HG03457 (cell line): Measurements from ENCODE around the gene HPCAL1.
"Not testable (repeated sequence)": the region's sequence is repeated elsewhere in the genome, so short reads cannot be mapped to it uniquely, and the experiment has no call there.

Experiments
- ATAC-seq: cut with Tn5 transposase; IDR thresholded peaks from one replicate; pipeline ENCODE4 v1.9.1; 2021; ENCODE audit warnings: moderate number of reproducible peaks; ENCODE audit not compliant: unreplicated experiment

Gene HPCAL1

DNA sequence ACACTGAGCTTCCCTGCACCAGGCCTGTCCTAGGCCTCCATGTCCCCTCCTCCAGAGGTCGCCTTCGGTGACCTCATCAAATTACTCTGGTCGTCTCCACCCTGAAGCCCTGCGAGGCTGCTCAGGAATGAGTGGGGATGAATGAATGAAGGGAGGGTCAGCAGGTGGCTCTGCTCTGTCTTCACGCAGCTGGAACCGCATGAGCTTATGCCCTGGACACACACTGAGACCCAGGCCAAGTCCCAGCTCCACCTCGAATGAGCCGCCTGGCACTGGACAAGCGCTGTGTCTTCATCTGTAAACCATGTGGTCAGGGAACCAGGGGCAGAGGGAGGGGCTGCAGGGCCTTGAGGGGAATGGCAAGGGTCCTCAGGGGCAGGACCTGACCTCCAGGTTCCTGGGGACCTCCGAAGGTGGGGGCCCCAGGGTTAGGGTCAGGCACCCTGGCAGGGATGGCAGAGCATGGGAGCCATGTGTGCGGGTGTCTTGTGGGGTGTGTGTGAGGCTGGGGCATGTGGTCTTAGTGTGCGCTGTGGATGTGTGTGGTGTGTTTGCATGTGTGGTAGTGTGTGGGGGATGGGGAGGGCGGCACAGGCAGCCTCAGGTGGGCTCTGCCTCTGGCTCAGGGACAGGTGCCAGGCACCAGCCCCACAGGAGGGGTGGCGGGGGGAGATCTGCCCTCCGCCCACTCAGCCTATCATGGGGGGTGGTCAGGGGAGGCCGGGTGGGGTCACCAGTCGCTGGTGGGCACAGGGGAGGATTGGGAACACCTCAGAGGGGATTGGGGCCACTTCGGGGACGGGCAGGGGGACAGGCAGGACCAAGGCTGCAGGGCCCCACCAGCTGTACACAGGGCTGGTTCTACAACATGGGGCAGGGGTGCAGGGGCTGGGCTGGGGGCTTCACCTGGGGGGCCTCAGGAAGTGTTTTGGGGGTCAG is 131.5 kb downstream of the HPCAL1 start:
- no peak for ATAC-seq

DNA sequence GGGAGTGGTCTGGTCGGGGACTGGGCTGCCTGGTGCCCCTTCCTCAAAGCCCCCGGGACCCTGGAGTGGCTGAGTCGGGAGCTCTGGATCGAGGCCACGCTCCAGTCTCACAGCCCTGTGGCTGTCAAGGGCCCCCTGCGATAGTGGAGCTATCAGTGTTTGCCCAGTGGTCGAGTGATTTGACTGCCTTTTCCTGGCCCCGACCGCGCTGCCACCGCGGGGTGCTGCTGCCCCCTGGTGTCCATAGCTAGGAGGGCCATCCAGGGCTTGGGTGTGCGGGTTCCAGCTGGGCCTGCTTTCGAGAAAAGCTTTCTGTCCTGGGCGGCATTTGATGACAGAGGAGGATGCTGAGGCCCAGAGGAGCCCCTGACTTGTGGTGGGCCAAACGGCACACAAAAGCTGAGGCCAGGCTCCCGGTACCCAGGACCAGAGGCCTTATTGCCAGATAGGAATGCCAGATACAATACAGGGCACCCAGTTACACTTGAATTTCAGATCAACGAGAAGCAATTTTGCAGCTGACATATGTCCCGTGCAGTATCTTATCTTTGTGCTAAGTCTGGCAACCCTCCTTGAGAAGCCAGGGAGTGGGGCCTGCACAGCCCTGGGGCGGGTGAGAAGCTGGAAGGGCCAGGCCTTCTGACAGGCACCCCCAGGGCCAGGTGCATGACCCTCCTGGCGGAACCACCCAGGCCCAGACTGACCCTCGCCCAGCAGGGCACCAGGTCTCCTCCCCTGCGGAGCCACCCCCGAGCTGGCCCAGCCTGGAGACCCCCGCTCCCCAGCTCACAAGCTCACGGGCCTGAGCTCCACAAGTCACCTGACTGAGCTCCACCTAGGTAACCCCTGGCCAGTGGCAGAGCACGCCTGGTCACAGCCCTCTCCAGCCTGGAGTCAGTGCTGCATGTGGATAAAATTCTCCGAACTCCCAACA is 132.4 kb downstream of the HPCAL1 start:
- ATAC-seq: no peak

DNA sequence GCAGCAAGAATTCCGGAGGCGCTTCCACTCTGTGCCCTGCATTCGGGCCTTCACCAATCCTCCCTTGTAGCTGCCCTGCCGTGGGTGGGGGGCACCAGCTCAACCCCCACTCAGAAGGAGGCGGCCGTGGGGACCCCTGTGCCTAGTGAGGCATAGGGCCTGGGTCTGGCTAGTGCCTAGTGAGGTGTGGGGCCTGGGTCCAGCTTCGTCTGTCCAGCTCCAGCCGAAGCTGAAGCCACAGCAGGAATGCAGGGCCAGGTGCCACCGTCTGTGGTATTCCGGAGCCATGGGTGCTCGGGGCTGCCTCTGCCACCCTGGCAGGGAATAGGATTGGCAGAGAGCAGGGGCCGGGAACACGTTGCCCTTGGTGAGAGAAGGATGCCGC is 133.1 kb downstream of the HPCAL1 start:
- no peak for ATAC-seq

DNA sequence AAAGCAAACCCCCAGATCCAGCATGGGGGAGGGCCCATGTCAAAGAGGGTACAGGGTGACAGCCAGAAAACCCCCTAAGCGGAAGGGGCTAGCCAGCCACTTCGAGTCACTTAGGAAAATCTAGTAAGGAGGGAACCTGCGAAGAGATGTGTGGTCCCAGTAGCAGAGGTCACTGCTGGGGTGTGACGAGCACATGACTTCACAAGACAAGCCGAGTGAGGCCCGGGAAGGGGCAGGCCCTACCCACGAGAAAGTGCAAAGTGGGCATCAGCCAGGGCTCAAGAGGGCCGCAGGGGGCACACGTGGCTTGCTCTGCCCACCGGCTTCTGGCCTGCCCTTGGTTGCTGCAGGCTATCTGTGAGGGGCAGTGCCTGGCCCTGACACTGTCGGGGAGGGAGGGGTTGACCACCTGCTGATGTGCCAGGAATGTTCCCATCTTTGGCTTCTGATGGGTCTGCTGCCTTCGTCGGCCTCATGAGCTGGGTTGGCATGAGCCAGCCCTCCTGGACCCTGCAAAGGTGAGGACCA is 133.9 kb downstream of the HPCAL1 start:
- ATAC-seq: no peak

DNA sequence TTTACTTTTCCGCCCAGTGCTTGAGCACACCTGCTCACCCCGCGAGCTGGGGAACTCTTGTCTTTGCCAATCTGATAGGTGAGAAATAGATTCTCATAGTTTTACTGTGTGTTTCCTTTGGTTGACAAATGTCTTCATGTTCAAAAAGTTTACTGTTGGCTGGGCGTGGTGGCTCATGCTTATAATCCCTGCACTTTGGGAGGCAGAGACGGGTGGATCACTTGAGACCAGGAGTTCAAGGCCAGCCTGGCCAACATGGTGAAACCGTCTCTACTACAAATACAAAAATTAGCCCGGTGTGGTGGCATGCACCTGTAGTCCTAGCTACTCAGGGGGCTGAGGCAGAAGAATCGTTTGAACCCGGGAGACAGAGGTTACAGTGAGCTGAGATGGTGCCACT is 135.1 kb downstream of the HPCAL1 start:
- ATAC-seq: no peak

DNA sequence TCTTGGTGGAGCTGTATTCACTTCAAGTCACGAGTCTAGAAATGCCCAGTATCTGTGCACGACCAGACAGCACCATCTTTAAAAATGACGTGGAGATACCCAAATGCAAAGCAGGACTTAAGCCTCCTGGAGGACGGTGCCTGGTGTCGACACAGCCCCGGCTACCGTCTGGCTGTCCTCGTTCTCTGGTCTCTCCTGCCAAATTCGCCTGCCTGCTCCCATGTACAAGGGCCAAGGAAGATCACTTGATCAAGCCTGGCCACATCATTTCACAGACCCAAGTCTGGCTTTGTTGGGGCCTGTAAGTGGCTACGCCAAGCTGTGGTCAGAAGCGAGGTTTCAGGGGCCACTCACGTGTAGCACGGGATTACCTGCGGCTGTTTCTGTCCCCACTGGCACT is 136.0 kb downstream of the HPCAL1 start:
- no peak for ATAC-seq

DNA sequence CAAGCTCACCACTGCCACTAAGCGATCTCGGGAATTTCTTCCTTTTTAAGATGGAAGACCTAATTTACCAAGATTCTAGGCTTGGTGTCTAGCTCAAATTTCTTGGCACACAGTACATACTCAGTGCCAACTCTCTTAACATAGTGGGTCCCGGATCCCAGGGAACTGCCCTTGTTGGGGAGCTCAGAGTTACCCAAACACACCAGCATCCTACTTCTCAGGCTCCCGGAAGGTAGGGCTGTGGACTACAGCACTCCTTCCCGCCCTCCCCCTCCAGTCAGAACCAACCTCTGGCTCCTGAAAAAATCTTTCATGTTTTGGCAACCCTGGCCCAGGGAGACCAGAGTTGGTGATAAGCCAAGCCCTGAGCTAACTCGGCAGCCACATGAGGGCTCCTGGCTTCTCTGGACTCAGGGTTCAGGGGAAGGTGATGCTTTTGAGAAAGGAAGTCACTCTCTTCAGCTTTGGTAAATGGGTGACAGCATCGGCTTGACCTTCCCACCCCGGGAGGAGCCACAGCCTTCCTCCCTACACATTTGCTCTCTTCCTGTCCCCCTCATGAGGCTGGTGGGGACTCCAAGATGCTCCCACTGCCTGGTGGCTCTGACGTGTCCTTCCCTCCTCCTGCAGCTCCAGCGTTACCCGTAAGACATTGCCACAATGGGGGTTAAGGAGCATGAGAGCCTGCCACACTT is 136.6 kb downstream of the HPCAL1 start:
- ATAC-seq: no peak

DNA sequence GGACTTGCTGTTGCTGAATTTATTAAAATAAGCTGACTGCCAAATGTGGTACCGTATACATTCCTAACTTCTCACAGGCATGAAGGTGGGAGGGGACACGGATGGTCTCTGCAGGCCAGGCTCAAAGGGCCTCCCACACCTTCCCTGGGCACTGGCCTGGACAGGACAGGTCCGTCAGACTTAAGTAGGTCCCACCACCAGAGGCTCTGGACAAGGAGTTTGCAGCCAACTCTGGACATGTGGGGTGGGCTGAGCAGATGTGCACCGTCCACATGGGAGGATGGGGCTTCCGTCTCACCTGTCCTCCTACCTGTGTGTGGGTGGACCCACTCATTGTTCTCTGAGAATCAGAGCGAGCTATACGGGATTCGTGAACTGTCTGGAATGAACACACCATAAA is 137.3 kb downstream of the HPCAL1 start:
- no peak for ATAC-seq

DNA sequence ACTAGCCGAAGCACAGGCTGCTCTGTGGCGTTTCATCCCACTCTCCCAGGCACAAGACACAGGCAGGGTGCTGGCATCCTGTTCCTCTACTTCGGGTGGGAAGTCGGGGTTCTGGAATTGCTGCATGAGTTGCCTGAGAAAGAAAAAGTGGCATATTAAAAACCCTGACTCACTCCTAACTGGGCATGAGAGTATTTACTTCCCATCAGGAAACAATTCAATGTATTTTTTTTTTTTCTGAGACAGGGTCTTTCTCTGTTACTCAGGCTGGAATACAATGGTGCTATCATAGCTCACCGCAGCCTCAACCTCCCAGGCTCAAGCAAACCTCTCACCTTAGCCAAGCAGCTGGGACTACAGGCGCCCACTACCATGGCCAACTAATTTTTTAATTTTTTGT is 138.0 kb downstream of the HPCAL1 start:
- ATAC-seq: no peak

DNA sequence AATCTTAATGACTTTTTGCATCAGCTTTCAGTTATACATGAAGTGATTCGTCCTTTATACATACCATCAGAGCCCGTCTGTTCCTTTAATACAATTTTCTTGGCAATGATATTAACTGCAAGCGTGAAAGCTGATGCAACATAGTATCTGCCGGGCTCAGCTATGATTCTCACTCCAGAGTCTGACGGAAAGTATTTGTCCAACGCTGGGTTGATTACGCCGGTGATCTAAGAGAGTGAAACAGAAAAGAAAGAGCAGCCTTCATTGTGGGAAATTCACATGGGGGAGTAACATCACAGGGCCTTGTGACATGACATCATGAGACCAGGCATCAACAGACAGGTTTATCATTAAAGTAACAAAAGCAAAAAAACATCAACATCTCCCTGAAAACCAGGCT is 139.2 kb downstream of the HPCAL1 start:
- no peak for ATAC-seq

DNA sequence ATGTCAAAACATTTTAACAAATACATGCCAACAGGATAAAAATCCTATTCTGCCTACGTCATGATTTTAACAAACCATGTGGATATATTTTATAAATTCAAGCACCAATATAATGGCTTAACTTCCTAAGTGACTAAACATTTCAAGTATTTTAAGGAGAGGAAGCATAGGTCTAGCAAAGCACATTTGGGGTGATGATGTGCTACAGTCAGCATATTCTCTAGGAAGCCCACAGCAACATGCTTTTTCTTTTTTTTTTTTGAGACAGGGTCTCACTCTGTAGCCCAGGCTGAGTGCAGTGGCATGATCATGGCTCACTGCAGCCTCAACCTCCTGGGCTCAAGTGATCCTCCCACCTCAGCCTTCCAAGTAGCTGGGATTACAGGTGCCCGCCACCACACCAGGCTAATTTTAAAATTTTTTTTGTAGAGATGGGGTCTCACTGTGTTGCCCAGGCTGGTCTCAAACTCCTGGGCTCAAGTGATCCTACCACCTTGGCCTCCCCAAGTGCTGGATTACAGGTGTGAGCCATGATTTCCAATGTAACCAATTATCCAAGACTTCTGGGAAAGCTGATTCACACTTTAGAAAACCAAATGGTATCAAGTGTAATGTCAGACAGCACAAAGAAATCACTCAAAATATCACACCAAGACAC is 139.9 kb downstream of the HPCAL1 start:
- not testable (repeated sequence) for ATAC-seq

DNA sequence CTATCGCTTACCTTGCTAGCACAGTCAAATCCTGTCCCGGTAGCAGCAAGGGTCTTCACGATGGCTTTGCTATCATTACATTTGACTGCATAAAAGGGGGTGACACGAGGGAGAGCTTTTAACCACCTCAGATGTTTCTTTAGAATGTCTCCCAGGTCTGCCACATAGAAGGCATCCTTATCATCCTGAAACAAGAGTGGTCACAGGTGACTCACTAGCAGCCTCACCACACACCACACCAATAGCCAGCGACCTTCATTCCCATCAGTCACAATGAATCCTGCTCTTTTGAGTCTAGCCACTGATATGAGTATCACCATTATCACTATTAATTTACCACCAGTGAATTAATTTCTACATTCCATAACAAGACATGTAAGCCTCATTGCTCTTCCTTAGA is 141.8 kb downstream of the HPCAL1 start:
- no peak for ATAC-seq

DNA sequence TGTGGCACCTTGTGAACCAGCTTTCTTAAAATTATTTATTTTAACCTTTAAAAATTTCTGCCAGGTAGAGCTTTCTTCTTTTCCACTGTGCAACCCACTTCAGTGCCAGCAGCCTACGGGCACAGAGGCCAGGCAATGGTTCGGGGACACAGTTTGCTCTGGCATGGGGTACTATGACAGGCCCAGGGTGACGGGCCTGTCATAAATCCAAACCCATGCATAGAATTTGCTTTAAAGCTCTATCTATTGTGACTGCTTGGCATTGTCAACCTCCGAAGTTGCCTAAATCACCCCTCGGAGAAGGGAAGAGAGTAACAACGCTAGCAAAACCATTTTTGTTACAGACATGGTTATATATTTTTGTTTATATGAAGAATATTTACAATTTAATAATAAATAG is 143.9 kb downstream of the HPCAL1 start:
- no peak for ATAC-seq

DNA sequence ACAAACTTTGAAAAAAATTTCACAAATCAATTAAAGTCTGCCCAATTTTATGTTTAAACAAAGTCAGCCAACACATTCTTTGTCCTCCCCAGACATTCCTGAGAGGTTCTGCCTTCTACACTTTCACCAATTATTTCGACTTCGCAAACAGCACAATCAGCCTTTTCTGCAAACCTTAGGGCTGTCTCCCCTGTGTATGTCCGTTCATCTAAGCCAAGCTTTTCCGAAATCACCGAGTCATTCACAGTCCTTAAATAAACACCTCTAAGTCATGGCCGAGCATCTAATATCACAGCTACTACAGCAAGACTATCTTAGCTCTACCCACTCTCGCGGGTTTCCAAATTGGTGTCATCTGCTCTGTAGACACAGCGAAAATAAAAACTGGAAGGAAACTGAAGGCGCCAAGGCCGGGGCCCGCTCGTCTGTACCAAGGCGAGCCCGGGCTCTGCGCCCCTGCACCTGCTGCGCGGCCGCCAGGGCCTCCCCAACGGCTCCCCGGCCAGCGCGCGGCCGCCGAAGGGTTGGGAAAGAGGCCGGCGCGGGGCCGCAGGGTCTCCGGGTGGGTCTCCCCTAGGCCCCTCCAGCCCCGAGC is 144.7 kb downstream of the HPCAL1 start:
- ATAC-seq: peak; percentile 14

DNA sequence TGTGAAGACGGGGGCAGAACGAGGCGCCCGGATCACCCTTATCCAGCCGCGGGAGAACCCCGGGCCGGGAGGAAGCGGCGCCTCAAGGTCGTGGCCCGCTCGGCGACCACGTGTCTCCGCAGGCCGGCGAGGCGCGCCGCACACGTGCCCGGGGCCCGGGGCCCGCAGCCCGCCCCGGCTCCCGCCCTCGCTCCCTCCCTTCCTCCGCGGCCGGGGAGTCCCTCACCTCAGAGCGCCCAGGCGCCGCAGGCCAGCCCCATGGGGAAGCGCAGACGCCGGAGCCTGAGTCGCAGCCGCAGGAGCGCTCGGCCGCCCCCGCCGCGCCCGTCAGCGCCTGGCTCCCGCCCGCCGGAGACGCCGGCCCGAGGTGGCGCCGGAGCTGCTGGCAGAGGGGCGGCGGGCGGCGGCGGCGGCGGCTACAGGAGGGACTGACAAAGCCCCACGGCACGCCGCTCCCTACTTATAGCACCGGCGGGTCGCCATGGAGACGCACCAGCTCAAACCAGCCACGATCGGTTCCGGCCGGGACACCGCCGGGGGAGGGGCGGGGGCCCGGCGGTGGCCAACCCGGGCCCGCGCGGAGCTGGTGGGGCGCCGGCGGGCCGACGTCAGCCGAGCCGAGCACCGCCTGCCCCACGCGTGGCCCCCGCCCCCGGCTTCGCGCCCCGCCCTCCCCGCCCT is 145.3 kb downstream of the HPCAL1 start, which contains the start of gene ODC1:
Gene ODC1 (minus strand): TSS at position 433 of the 681 bp plus-strand sequence. CDS start 3,295 bp downstream, outside the sequence.
- peak; percentile 57 for ATAC-seq

DNA sequence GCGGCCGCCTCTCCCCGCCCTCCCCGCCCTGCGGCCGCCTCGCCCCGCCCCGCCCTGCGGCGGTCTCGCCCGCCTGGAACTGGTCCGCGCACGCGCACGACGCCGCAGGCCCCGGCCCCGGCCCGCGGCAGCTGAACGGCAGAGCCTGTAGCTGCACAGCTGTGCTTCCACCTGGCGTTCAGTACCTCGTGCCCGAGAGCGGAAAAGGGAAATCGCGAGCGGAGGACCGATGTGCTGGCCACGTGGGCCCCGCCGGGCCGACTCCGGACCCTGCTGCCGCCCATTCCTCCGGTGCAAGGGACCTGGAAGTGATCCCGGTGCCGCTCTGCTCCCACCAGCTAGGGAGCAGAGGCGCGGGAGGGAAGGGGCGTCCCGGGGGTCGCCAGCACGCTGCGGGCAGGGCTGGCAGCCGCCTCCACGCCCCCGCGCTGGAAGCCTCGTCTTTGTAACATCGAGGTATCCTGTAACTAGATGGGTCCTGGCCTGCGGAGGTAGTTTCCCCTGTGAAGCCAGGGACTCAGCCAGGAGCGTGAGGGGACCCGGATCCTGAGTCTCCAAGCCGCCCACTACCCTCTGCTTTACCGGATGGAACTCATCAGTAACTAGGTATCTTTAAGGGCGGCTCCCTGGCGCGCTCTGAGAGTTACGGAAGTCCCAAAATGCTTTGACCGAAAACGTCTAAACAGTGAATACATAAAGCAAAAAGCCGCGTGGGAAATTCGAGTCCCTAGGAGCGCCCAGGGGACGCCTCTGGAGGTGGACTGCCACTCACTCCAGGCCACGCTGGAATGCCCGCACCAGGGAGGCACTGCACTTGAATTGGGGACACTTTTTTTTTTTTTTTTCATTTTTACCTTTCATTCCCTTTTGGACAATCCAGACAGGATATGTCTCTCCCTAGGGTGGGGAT is 146.1 kb downstream of the HPCAL1 start:
- peak; percentile 42 for ATAC-seq

DNA sequence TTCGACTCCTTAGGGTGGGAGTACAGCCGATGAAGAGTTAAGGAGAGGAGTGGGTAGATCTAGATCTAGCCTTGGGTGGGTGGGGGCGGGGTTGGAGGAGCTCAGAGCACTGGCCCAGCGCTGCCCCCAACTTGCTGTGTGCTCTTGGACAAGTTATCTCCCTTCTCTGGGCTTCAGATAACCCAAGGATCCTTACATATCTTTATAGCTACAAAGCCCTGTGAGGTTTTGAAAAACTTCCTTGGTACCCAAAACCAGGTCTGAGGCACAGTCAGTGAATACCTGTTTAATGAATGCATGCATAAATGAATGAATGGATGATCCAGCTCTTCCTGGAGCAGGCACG is 146.8 kb downstream of the HPCAL1 start:
- no peak for ATAC-seq
